K562 (cell line): Measurements from ENCODE around the gene CWC22. TPM values are rescaled to one million over a fixed set of nuclear protein-coding genes. Genes with fewer than 3 reads are reported as not detected.

Experiments used
- CAMTA2 ChIP-seq: fragments of 250-450 bp; sonication (Bioruptor Pico); conservative IDR thresholded peaks from 2 replicates; pipeline ENCODE4 v1.5.1; 2022
- CREB3L1 ChIP-seq: fragments of 450-650 bp; IDR thresholded peaks from 2 replicates; pipeline ENCODE4 v1.6.1; 2014; ENCODE audit warnings: low read depth, mild to moderate bottlenecking, moderate library complexity, borderline replicate concordance
- L3MBTL2 ChIP-seq: fragments of 450-650 bp; IDR thresholded peaks from 2 replicates; pipeline ENCODE4 v1.6.1; 2016; ENCODE audit warnings: mild to moderate bottlenecking, moderate library complexity
- MAFG ChIP-seq: fragments of 450-650 bp; conservative IDR thresholded peaks from 2 replicates; pipeline ENCODE4 v1.6.1; 2016; ENCODE audit warnings: missing genetic modification characterization, missing compliant biosample characterization
- POLR2A ChIP-seq: fragments of 450-650 bp; conservative IDR thresholded peaks from 2 replicates; pipeline ENCODE4 v1.6.1; 2016
- RAD21 ChIP-seq, 2 experiments: fragments of 250-450 bp in 1 of 2; fragments of 450-650 bp in 1 of 2; sonication (Bioruptor Pico) in 1 of 2; formaldehyde crosslinking in 1 of 2; IDR thresholded peaks in 1 of 2; conservative IDR thresholded peaks in 1 of 2; 2 replicates each; pipeline versions ENCODE4 v1.4.0 to v1.8.0; 2020 to 2022; ENCODE audit warnings: mild to moderate bottlenecking in 2 of 2, moderate library complexity in 1 of 2
- REST ChIP-seq, 2 experiments: fragments of 450-650 bp; formaldehyde crosslinking in 1 of 2; IDR thresholded peaks; 2 replicates each; pipeline versions ENCODE4 v1.4.0 to v1.6.1; 2014 to 2020; ENCODE audit warnings: mild to moderate bottlenecking in 2 of 2, borderline replicate concordance in 1 of 2, low read depth in 1 of 2
- SMC3 ChIP-seq: conservative IDR thresholded peaks from 2 replicates; pipeline ENCODE4 v1.6.1; 2011; ENCODE audit warnings: low read depth, low read length, improper control_type of control experiment; ENCODE audit not compliant: insufficient read depth
- polyA plus RNA-seq, 8 experiments: library from polyadenylated mRNA; depleted of rRNA in 4 of 8; stranded (reverse) in 5 of 8; unstranded in 3 of 8; fragments of >200 nt; fragmentation: Nextera tagmentation in 2 of 8; fragmentation: Illumina TruSeq in 1 of 8; extraction: Ambion mirVana in 2 of 8; extraction: Trizol in 1 of 8; gene quantifications; 2 replicates each; pipeline versions ENCODE4 v1.2.1 to v1.2.3, GENCODE V29; 2011 to 2014; ENCODE audit warnings: inconsistent platforms in 1 of 8, missing spikeins in 1 of 8
- total RNA-seq, 7 experiments: library from RNA; depleted of rRNA in 6 of 7; stranded (reverse); fragments of >200 nt in 6 of 7; fragmentation: Illumina TruSeq in 2 of 7; extraction: Trizol in 2 of 7; gene quantifications; 2 replicates each; pipeline versions ENCODE4 v1.2.1 to v1.2.3, GENCODE V29; 2011 to 2021; ENCODE audit warnings: low replicate concordance in 1 of 7
- TF ChIP-seq, protein P1 (sequence below), 3 experiments: IDR thresholded peaks in 2 of 3; conservative IDR thresholded peaks in 1 of 3; 2 replicates each; pipeline ENCODE4 v1.5.1; 2011 to 2012; ENCODE audit warnings: low read length in 3 of 3, mild to moderate bottlenecking in 3 of 3, control low read depth in 2 of 3, improper control_type of control experiment in 1 of 3, inconsistent platforms in 1 of 3, low read depth in 1 of 3, mixed read lengths in 1 of 3, moderate library complexity in 1 of 3; ENCODE audit not compliant: insufficient read depth in 2 of 3
- TF ChIP-seq, protein P2 (sequence below): sonication (generic); formaldehyde crosslinking; IDR thresholded peaks from 2 replicates; pipeline ENCODE4 v1.8.0; 2022; ENCODE audit warnings: missing genetic modification reagents, mild to moderate bottlenecking, moderate library complexity, borderline replicate concordance

The CWC22 gene
- total and polyA plus RNA-seq, 9 of the 15 experiments (the other 6 are each of a cell fraction or from before 2014, with no cell fraction given): 14.5 to 54.2 (median 36.7) TPM

GRCh38 chr2:179898873-179899272, 108.2 kb downstream of the CWC22 start (continued):
- TF ChIP-seq RAD21 (CRISPR knock-in tag; conservative IDR thresholded peaks at IDR 0.05 in 1 of 2, IDR thresholded peaks at IDR 0.05 in 1 of 2) (peak; percentile 44 to 67), CREB3L1 (no peak), L3MBTL2 (0 out of 2 replicates have a peak, but pooled peaks have one; percentile 15), SMC3 (peak; percentile 48; the same call in 1 of the 2 replicates), MAFG (tag) (0 out of 2 replicates have a peak, but pooled peaks have one; percentile 7), CAMTA2 (CRISPR knock-in tag) (no peak), POLR2A (no peak), REST (IDR thresholded peaks at IDR 0.05; ENCODE audit: borderline replicate concordance) (peak; percentile 53; the same call in 1 of the 2 replicates), REST (CRISPR knock-in tag; IDR thresholded peaks at IDR 0.05; ENCODE audit: low read depth) (no peak)
- TF ChIP-seq, protein P1, sequence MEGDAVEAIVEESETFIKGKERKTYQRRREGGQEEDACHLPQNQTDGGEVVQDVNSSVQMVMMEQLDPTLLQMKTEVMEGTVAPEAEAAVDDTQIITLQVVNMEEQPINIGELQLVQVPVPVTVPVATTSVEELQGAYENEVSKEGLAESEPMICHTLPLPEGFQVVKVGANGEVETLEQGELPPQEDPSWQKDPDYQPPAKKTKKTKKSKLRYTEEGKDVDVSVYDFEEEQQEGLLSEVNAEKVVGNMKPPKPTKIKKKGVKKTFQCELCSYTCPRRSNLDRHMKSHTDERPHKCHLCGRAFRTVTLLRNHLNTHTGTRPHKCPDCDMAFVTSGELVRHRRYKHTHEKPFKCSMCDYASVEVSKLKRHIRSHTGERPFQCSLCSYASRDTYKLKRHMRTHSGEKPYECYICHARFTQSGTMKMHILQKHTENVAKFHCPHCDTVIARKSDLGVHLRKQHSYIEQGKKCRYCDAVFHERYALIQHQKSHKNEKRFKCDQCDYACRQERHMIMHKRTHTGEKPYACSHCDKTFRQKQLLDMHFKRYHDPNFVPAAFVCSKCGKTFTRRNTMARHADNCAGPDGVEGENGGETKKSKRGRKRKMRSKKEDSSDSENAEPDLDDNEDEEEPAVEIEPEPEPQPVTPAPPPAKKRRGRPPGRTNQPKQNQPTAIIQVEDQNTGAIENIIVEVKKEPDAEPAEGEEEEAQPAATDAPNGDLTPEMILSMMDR (IDR thresholded peaks at IDR 0.05 in 2 of 3, conservative IDR thresholded peaks at IDR 0.05 in 1 of 3; ENCODE audit: insufficient read depth in 2 of 3, low read depth in 1 of 3, low read length in 3 of 3): peak; percentile 56 to 73 (median 64)
- TF ChIP-seq, protein P2, sequence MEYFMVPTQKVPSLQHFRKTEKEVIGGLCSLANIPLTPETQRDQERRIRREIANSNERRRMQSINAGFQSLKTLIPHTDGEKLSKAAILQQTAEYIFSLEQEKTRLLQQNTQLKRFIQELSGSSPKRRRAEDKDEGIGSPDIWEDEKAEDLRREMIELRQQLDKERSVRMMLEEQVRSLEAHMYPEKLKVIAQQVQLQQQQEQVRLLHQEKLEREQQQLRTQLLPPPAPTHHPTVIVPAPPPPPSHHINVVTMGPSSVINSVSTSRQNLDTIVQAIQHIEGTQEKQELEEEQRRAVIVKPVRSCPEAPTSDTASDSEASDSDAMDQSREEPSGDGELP (CRISPR knock-in tag): no peak
